HEK293 (cell line): ENCODE measurements around the gene SETD5.
A peak's percentile ranks its signal among the peaks of the same experiment; 100 is the strongest.

ENCODE experiments used
- CTCF ChIA-PET: fragments of 350-600 bp; formaldehyde crosslinking; extraction: SDS; loops from one replicate; lab custom pipeline; 2021; ENCODE audit warnings: antibody characterized with exemption; lab: Yijun Ruan, JAX
- POLR2A ChIA-PET: fragments of 300-600 bp; formaldehyde crosslinking; extraction: SDS; loops from one replicate; lab custom pipeline; 2020; ENCODE audit warnings: antibody characterized with exemption, inconsistent platforms; lab: Yijun Ruan, JAX
- H3K27ac ChIP-seq: fragments of 200-500 bp; sonication (Bioruptor generic); 2 replicates; pipeline ENCODE4 v1.5.1; 2014; ENCODE audit warnings: low read depth, low read length, control low read depth, inconsistent platforms; ENCODE audit errors: extremely low read depth
- H3K36me3 ChIP-seq, 2 experiments: fragments of 200-500 bp in 1 of 2; sonication (Bioruptor generic) in 1 of 2; 1 replicate in 1 of 2; 2 replicates in 1 of 2; pipeline ENCODE4 v1.5.1; 2014 to 2017; ENCODE audit warnings: inconsistent platforms in 2 of 2, low read length in 2 of 2; ENCODE audit not compliant: control insufficient read depth in 2 of 2, insufficient read depth in 1 of 2
- H3K4me1 ChIP-seq: fragments of 200-500 bp; sonication (Bioruptor generic); 2 replicates; pipeline ENCODE4 v1.5.1; 2014; ENCODE audit warnings: mild to moderate bottlenecking, low read length, inconsistent platforms; ENCODE audit not compliant: control insufficient read depth, insufficient read depth
- H3K4me3 ChIP-seq: 2 replicates; pipeline ENCODE4 v1.5.1; 2011; ENCODE audit warnings: low read depth, mild to moderate bottlenecking, control low read depth, low read length, moderate library complexity
- H3K9me3 ChIP-seq: fragments of 200-500 bp; sonication (Bioruptor generic); 2 replicates; pipeline ENCODE4 v1.5.1; 2014; ENCODE audit warnings: low read depth, low read length, inconsistent platforms; ENCODE audit not compliant: control insufficient read depth, insufficient read depth
- MYNN ChIP-seq: fragments of 450-650 bp; formaldehyde crosslinking; IDR thresholded peaks from 2 replicates; pipeline ENCODE4 v1.5.1; 2016; ENCODE audit warnings: missing biosample characterization, missing genetic modification characterization, borderline replicate concordance
- YY2 ChIP-seq: fragments of 450-650 bp; formaldehyde crosslinking; IDR thresholded peaks from 2 replicates; pipeline ENCODE4 v1.5.1; 2016; ENCODE audit warnings: missing biosample characterization, missing genetic modification characterization
- ZNF16 ChIP-seq: fragments of 450-650 bp; formaldehyde crosslinking; IDR thresholded peaks from 2 replicates; pipeline ENCODE4 v1.5.1; 2016; ENCODE audit warnings: low read depth, missing biosample characterization, missing genetic modification characterization
- ZNF223 ChIP-seq: fragments of 450-650 bp; formaldehyde crosslinking; IDR thresholded peaks from 2 replicates; pipeline ENCODE4 v1.5.1; 2016; ENCODE audit warnings: missing biosample characterization, missing genetic modification characterization
- ZNF239 ChIP-seq: fragments of 450-650 bp; formaldehyde crosslinking; IDR thresholded peaks from 2 replicates; pipeline ENCODE4 v1.5.1; 2016; ENCODE audit warnings: missing biosample characterization, missing genetic modification characterization
- ZNF416 ChIP-seq: fragments of 450-650 bp; formaldehyde crosslinking; IDR thresholded peaks from 2 replicates; pipeline ENCODE4 v1.5.1; 2016; ENCODE audit warnings: missing biosample characterization, missing genetic modification characterization
- ZNF510 ChIP-seq: fragments of 450-650 bp; formaldehyde crosslinking; IDR thresholded peaks from 2 replicates; pipeline ENCODE4 v1.5.1; 2018; ENCODE audit warnings: mild to moderate bottlenecking, missing genetic modification characterization, missing biosample characterization; ENCODE audit not compliant: insufficient replicate concordance
- ZNF658 ChIP-seq: fragments of 450-650 bp; formaldehyde crosslinking; IDR thresholded peaks from 2 replicates; pipeline ENCODE4; 2016; ENCODE audit warnings: missing biosample characterization, missing genetic modification characterization
- ZNF777 ChIP-seq: fragments of 450-650 bp; formaldehyde crosslinking; IDR thresholded peaks from 2 replicates; pipeline ENCODE4 v1.5.1; 2017; ENCODE audit warnings: missing biosample characterization, missing genetic modification characterization, borderline replicate concordance
- TF ChIP-seq, protein P1 (sequence below): fragments of 450-650 bp; formaldehyde crosslinking; IDR thresholded peaks from 2 replicates; pipeline ENCODE4 v1.5.1; 2016; ENCODE audit warnings: missing biosample characterization, missing genetic modification characterization
- TF ChIP-seq, protein P2 (sequence below): fragments of 450-650 bp; formaldehyde crosslinking; IDR thresholded peaks from 2 replicates; pipeline ENCODE4 v1.5.1; 2016; ENCODE audit warnings: missing biosample characterization, missing genetic modification characterization, borderline replicate concordance
- TF ChIP-seq, protein P3 (sequence below): fragments of 450-650 bp; formaldehyde crosslinking; IDR thresholded peaks from 2 replicates; pipeline ENCODE4 v1.5.1; 2016; ENCODE audit warnings: missing biosample characterization, missing genetic modification characterization
- TF ChIP-seq, protein P4 (sequence below): fragments of 450-650 bp; formaldehyde crosslinking; IDR thresholded peaks from 2 replicates; pipeline ENCODE4 v1.5.1; 2016; ENCODE audit warnings: missing biosample characterization, missing genetic modification characterization

Gene SETD5

DNA sequence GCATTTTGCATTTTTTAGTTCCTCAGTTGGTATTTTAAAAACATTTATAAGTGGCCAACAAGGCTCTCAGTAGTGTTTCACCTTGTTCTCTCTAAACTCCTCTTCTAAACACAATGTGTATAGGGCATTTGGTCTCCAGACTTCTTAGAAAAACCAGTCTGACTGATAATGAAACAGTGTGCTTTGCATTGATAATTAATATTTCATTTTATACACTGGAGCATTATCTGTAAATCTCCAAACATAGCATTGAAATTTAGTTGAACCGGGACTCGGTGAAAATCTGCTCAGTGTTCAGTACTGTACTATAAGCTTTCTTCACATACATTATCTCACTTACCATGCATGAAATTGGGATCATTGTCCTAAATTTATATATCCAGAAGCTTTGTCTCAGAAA is 53.6 kb downstream of the SETD5 start:
- no peaks in the 10 kb centered on the region for H3K9me3 ChIP-seq
- H3K4me1 ChIP-seq: no peaks in the 10 kb centered on the region
- CTCF ChIA-PET: no interaction called here
- H3K36me3 ChIP-seq: peaks cover 83 to 93% of the 10 kb centered on the region in 2 experiments
- POLR2A ChIA-PET: interaction anchor here (1.1 kb wide), 1 partner anchor 54 kb away, joined by 3 read pairs; no protein-coding TSS in a partner anchor
- TF ChIP-seq YY2 (tag by site-specific recombination): no peak
- TF ChIP-seq, protein P1, sequence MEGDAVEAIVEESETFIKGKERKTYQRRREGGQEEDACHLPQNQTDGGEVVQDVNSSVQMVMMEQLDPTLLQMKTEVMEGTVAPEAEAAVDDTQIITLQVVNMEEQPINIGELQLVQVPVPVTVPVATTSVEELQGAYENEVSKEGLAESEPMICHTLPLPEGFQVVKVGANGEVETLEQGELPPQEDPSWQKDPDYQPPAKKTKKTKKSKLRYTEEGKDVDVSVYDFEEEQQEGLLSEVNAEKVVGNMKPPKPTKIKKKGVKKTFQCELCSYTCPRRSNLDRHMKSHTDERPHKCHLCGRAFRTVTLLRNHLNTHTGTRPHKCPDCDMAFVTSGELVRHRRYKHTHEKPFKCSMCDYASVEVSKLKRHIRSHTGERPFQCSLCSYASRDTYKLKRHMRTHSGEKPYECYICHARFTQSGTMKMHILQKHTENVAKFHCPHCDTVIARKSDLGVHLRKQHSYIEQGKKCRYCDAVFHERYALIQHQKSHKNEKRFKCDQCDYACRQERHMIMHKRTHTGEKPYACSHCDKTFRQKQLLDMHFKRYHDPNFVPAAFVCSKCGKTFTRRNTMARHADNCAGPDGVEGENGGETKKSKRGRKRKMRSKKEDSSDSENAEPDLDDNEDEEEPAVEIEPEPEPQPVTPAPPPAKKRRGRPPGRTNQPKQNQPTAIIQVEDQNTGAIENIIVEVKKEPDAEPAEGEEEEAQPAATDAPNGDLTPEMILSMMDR (tag by site-specific recombination): no peak
- TF ChIP-seq, protein P2, sequence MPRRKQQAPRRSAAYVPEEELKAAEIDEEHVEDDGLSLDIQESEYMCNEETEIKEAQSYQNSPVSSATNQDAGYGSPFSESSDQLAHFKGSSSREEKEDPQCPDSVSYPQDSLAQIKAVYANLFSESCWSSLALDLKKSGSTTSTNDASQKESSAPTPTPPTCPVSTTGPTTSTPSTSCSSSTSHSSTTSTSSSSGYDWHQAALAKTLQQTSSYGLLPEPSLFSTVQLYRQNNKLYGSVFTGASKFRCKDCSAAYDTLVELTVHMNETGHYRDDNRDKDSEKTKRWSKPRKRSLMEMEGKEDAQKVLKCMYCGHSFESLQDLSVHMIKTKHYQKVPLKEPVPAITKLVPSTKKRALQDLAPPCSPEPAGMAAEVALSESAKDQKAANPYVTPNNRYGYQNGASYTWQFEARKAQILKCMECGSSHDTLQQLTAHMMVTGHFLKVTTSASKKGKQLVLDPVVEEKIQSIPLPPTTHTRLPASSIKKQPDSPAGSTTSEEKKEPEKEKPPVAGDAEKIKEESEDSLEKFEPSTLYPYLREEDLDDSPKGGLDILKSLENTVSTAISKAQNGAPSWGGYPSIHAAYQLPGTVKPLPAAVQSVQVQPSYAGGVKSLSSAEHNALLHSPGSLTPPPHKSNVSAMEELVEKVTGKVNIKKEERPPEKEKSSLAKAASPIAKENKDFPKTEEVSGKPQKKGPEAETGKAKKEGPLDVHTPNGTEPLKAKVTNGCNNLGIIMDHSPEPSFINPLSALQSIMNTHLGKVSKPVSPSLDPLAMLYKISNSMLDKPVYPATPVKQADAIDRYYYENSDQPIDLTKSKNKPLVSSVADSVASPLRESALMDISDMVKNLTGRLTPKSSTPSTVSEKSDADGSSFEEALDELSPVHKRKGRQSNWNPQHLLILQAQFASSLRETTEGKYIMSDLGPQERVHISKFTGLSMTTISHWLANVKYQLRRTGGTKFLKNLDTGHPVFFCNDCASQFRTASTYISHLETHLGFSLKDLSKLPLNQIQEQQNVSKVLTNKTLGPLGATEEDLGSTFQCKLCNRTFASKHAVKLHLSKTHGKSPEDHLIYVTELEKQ (tag by site-specific recombination): no peak
- no peak for TF ChIP-seq ZNF416 (tag by site-specific recombination)
- TF ChIP-seq MYNN: no peak
- TF ChIP-seq ZNF658 (tag by site-specific recombination): no peak
- TF ChIP-seq, protein P3, sequence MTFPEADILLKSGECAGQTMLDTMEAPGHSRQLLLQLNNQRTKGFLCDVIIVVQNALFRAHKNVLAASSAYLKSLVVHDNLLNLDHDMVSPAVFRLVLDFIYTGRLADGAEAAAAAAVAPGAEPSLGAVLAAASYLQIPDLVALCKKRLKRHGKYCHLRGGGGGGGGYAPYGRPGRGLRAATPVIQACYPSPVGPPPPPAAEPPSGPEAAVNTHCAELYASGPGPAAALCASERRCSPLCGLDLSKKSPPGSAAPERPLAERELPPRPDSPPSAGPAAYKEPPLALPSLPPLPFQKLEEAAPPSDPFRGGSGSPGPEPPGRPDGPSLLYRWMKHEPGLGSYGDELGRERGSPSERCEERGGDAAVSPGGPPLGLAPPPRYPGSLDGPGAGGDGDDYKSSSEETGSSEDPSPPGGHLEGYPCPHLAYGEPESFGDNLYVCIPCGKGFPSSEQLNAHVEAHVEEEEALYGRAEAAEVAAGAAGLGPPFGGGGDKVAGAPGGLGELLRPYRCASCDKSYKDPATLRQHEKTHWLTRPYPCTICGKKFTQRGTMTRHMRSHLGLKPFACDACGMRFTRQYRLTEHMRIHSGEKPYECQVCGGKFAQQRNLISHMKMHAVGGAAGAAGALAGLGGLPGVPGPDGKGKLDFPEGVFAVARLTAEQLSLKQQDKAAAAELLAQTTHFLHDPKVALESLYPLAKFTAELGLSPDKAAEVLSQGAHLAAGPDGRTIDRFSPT (tag by site-specific recombination): no peak
- TF ChIP-seq ZNF777 (tag by site-specific recombination): no peak
- no peak for TF ChIP-seq ZNF223 (tag by site-specific recombination)
- no peak for TF ChIP-seq ZNF239 (tag by site-specific recombination)
- TF ChIP-seq ZNF16 (tag by site-specific recombination): no peak
- TF ChIP-seq, all 188 proteins: peak for 0
- Histone ChIP-seq H3K4me3 (no peak overlapping the region), H3K27ac (no peak overlapping the region)

DNA sequence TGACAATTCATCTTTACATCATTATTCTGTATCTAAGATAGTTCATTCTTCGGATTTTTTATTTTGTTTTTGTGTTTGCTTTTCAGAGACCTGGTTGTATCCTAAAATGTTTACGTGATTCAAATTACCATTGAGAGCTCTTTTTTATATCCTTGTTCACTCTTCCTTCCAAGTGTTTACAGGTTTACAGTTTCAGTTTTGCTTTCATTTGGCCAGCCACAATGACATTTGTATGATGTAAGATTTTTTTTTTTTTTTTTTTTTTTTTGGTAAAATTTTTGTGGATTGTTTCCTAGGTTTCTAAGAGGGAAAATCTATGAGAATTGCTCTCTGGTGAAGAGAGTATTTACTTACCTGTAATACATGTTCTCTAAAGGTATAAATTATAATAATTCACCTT is 55.0 kb downstream of the SETD5 start:
- CTCF ChIA-PET: interaction anchor here (1.0 kb wide), 1 partner anchor 99 kb away, joined by 3 read pairs; no protein-coding TSS in a partner anchor
- no peaks in the 10 kb centered on the region for H3K4me1 ChIP-seq
- peaks cover 83 to 87% of the 10 kb centered on the region in 2 experiments for H3K36me3 ChIP-seq
- no peak overlapping the region for H3K27ac ChIP-seq
- TF ChIP-seq ZNF510 (tag by site-specific recombination): no peak
- TF ChIP-seq, protein P4, sequence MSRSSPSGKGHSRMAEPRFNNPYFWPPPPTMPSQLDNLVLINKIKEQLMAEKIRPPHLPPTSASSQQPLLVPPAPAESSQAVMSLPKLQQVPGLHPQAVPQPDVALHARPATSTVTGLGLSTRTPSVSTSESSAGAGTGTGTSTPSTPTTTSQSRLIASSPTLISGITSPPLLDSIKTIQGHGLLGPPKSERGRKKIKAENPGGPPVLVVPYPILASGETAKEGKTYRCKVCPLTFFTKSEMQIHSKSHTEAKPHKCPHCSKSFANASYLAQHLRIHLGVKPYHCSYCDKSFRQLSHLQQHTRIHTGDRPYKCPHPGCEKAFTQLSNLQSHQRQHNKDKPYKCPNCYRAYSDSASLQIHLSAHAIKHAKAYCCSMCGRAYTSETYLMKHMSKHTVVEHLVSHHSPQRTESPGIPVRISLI (tag by site-specific recombination): peak; percentile 61
- TF ChIP-seq, all 188 proteins: peak for 1
- POLR2A ChIA-PET: interaction anchor here (1.2 kb wide), 1 partner anchor 13 kb away, joined by 4 read pairs; no protein-coding TSS in a partner anchor
- H3K9me3 ChIP-seq: no peaks in the 10 kb centered on the region
- H3K4me3 ChIP-seq: no peak overlapping the region
